GM21576 (cell line): ENCODE results near the gene ANKRD12.

Experiments
- ATAC-seq: cut with Tn5 transposase; IDR thresholded peaks from one replicate; pipeline ENCODE4 v1.9.1; 2021; ENCODE audit warnings: mild to moderate bottlenecking, moderate library complexity; ENCODE audit not compliant: unreplicated experiment

The ANKRD12 gene

GRCh38 chr18:9283791-9284190 lies 147.2 kb downstream of the ANKRD12 start:
- no peak for ATAC-seq

DNA sequence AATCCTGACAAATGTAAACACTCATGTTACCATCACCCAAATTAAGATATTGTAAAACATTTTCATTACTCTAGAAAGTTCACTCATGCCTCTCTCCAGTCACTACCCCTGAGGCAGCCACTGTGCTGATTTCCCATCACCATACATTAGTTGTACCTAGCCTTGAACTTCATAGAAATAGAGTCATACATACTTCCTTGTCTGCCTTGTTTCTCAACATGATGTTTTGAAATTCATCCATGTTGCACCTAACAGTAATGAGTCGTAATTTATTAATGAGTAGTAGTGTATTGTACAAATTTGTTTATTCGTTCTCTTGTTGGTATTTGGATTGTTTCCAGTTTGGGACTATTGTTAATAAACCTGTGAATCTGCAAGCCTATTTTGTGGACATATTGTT lies 149.0 kb downstream of the ANKRD12 start:
- no peak for ATAC-seq

DNA sequence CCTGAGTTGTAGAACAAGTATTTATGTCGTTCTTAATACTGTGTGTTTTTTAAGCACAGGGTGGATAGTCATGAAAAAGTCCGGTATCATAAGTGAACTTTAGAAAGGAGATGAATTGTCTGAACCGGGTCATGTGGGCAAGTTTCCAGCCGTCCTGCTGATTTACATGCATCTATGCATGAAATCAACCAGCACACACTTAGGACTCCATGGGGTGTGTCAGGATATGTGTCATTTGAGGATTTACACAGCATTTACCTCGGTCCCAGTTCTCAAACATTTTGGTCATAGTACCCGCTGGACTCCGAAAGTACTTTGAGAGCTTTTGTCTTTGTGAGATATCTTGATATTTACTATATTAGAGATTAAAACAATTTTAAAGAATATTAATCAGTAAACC lies 150.5 kb downstream of the ANKRD12 start:
- ATAC-seq: no peak

DNA sequence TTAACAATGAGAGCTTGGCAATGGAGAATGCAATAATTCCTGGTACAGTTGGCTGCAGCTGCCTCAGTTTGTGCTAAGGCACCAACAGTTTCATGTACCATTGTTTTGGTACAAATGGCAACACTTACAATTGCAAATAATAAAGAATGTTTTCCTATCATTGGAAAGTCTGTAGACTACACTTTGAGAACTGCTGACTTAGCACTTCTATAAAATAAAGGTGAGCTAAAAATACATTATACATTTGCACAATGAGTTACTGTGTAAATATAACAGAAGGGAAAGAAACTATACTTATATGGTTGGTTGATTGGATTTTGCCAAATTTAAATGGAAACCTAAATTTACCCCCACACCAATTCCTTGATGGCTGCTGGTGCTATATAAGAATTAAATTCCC lies 153.1 kb downstream of the ANKRD12 start:
- no peak for ATAC-seq

DNA sequence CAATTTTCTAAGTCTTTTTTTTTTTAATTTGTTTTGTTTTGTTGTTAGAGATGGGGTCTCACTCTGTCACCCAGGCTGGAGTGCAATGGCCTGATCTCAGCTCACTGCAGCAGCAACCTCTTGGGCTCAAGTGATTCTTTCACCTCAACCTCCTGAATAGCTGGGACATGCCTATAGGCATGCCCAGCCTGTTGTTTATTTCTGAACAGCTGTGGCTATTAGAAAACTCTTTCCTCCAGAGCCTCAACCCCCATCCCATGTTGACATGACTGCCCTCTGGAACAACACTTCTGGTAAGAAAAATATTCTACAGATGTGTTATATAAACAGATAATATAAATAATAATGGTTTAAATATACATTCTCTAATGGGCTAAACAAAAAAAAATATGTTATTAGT lies 153.6 kb downstream of the ANKRD12 start:
- no peak for ATAC-seq

GRCh38 chr18:9292047-9292446 lies 155.5 kb downstream of the ANKRD12 start:
- ATAC-seq: no peak

- ATAC-seq: no peak
Measured at GRCh38 chr18:9293948-9294347, 157.4 kb downstream of the ANKRD12 start.

DNA sequence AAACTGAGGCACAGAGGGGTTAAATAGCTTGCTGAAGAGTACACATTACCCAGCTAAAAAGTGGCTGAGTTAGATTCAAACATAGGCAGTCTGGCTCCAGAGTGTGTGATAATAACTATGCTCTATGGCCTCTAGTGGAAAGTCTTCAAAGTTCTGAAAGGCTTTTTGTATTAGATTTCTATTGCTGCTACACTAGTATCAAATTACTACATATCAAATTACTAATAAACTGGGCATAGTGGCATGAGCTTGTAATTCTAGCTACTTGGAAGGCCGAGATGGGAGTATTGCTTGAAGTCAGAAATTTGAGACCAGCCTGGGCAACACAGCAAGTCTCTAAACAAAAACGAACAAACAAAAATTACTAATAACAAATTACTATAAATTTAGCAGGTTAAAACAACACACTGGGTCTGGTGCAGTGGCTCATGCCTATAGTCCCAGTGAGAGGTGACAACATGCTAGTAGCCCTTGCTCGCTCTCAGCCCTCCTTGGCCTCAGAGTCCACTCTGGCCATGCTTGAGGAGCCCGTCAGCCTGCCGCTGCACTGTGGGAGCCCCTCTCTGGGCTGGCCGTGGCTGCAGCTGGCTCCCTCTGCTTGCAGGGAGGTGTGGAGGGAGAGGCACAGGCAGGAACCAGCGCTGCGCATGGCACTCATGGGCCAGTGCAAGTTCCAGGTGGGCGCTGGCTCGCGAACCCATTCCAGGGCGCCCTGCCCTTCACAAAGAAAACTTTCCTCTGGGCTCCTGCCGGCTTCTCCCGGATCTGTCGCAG lies 159.8 kb downstream of the ANKRD12 start:
- no peak for ATAC-seq

GRCh38 chr18:9297007-9297393 lies 160.4 kb downstream of the ANKRD12 start:
- ATAC-seq: no peak

DNA sequence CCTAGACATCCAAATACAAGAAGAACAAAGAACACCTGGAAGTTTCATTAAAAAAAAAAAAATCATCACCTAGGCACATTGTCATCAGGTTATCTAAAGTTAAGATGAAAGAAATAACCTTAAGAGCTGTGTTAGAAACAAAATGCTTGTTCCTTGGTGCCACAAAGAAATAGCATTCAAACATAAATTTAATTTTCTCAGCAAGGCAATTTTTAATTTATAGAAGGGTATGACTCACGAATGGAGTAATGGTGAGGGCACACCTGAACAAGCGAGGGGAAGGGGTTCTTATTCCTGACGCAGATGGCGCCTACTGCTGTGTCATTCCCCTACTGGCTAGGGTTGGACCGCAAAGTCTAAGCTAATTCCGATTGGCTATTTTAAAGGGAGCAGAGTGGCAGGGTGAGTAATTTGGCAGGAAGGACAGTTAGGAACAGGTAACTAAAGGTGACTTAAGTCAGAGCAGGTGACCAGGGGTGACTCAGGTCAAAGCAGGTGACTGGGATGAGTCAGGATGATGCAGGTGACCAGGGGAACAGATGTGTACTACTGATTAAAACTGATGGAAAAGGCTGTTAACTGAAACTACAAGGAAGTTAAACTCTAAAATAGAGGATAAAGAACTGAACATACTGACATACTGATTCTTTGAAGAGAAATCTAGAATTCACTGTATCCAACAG lies 167.9 kb downstream of the ANKRD12 start:
- no peak for ATAC-seq

DNA sequence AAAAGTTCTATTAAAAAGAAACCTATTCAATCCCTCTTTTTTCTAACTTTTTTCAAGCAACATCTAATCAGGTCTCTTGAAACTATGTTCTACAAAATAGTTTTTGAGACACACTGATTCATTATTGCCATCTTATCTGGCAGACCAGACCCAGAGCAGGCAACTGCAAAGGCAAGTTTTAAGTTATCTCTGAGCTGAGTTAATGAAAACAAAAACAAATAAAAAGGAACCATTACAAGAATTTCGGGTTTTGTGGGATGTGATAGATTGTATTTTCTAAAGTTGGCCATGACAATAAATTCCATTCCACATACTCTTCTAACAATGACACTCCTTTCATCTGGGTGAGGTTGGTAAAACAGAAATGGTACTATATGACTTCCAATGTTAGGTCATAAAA lies 182.8 kb downstream of the ANKRD12 start:
- ATAC-seq: no peak

GRCh38 chr18:9321017-9321452 lies 184.5 kb downstream of the ANKRD12 start:
- no peak for ATAC-seq

DNA sequence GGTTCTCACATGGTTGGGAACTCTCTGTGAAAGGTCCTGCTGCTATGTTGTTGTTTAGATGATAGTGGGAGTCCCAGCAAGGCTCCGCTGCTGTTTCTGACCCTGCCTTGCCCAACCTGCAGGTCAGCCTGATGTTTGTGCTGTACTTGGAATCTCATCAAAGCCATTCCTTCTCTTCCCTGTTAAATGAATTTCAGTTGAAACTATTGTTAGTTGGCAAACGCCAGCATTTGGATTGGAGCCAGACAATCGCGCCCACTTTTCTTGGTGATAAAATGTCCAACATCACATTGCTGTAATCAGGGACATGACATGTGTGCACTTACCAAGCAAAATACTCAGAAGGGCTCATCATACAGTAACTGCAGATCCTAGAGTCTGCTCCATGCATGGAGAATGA lies 185.2 kb downstream of the ANKRD12 start:
- ATAC-seq: no peak

- no peak for ATAC-seq
Measured at GRCh38 chr18:9322744-9323143, 186.2 kb downstream of the ANKRD12 start.

DNA sequence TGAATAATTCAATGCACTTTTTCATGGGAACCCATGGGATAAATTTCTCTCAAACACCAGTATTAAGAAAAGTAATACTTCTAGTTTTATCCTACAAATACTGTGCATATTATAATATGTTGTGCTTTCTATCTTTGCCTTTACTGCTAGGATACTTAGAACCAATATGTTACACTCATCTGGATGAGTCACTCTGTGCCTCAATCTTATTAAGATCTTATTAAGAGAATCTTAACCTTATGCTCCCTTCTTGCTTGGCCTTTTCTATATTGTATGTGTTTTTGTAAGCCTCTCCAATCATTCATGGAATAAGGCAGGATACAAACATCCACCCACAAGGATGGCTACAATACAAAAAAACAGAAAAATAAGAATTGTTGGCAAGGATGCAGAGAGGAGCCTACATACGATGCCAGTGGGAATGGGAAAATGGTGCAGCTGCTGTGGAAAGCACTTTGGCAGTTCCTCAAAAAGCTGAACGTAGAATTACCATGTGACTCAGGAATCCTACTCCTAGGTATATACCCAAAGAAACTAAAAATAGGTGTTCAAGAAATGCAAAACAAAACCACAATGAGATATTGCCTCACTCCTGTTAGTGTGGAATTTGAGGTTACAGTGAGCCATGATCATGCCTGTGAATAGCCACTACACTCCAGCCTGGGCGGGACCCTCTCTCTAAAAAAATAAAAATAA lies 187.3 kb downstream of the ANKRD12 start:
- ATAC-seq: no peak

- no peak for ATAC-seq
Measured at GRCh38 chr18:9325716-9326115, 189.1 kb downstream of the ANKRD12 start.

DNA sequence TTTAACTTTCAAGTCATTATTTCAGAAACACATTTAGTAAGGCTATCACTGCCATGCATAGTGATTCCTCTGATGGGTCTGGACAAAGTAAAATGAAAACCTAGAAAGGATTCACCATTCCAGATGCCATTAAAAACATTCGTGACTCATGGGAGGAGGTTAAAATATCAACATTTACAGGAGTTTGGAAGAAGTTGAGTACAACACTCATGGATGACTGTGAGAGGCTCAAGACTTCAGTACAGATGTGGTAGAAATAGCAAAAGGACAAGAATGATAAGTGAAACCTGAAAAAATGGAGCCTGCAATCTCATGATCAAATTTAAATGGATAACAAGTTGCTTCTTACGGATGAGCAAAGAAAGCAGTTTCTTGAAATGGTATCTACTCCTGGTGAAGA lies 192.2 kb downstream of the ANKRD12 start:
- no peak for ATAC-seq

GRCh38 chr18:9329471-9329870 lies 192.9 kb downstream of the ANKRD12 start:
- ATAC-seq: no peak

DNA sequence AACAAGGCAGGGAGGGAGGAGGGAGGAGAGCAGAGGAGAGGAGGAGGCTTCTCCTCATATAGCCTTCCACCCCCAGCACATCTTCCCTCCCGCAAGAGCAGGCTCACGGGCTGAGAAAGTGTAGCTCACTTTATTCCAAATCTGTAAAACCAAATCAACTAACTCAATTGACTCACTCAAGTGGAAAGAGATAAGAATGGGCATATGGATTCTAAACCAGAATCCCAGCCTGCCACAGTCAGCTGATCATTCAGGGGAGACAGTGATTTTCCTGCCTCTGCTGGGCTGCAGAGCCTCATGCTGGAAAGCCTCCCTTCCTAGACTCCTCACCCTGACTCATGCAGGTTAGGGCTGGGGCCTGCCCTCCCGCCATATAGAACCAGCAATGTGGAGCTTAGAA lies 193.8 kb downstream of the ANKRD12 start:
- no peak for ATAC-seq

DNA sequence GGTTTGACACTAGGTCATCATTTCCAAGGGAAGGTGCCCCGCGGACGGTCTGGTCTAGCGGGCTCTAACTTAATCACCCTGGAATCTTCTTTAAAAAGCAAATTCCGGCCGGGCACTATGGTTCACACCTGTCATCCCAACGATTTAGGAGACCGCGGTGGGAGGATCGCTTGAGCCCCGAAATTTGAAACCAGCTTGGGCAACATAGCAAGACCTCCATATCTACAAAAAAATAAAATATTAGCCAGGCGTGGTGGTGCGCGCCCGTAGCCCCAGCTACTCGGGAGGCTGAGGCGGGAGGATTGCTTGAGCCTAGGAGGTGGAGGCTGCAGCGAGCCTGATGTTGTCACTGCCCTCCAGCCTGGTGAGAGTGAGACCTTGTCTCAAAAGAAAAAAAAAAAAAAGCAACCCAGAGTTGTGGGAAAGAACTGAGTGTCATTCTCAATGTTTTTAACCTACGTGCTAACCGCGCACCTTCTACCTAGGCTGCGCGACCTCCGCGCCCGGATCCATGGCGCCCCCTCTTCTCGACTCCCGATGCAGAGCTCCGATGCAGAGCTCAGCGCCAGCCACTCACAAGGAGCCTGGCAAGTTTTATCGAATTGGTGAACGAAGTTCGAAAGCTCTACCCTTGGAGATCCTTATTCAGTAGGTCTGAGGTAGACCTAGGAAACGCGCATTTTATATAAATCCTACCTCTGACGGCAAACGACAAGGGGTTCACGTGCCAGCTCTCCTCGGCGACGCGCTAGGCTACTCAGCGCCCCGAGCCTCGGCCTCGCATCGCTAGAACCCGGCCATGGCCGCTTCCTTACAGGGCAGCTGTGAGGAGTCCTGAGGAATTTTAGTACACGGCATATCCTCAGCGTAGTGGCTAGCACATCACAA lies 197.1 kb downstream of the ANKRD12 start:
- ATAC-seq: peak; percentile 26
